Measurements from ENCODE around the gene KRTAP4-11. TPM values are rescaled to one million over a fixed set of nuclear protein-coding genes. Genes with fewer than 3 reads are reported as not detected.
"Not testable (repeated sequence)": the region's sequence is repeated elsewhere in the genome, so short reads cannot be mapped to it uniquely, and the experiment has no call there.

Gene KRTAP4-11
- total RNA-seq, 1 donor from 2014 or later = not detected

DNA sequence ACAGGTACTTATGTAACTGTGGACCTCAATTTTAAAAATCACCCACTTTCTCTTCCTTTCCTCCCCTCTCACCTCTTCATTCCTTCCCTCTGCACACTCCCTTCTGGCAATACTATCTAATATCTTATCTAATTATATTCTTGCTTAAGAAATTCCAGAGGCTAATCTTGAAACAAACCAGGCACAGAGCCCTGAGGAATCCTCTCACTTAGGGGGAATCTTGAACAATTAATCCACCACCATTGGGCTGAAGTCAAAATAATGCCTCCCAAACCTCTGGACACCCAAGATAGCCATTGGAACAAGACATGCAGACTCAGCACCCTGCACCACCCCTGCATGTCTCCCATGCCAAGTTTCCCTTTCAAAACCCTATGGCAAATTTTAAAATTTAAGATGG lies 23.2 kb upstream of the KRTAP4-11 start:
- TF ChIP-seq, protein P1, sequence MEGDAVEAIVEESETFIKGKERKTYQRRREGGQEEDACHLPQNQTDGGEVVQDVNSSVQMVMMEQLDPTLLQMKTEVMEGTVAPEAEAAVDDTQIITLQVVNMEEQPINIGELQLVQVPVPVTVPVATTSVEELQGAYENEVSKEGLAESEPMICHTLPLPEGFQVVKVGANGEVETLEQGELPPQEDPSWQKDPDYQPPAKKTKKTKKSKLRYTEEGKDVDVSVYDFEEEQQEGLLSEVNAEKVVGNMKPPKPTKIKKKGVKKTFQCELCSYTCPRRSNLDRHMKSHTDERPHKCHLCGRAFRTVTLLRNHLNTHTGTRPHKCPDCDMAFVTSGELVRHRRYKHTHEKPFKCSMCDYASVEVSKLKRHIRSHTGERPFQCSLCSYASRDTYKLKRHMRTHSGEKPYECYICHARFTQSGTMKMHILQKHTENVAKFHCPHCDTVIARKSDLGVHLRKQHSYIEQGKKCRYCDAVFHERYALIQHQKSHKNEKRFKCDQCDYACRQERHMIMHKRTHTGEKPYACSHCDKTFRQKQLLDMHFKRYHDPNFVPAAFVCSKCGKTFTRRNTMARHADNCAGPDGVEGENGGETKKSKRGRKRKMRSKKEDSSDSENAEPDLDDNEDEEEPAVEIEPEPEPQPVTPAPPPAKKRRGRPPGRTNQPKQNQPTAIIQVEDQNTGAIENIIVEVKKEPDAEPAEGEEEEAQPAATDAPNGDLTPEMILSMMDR (IDR thresholded peaks at IDR 0.05) = no peak
- H3K4me1 ChIP-seq = no peaks in the 10 kb centered on the region
- H3K36me3 ChIP-seq = no peaks in the 10 kb centered on the region
- H3K9me3 ChIP-seq = peaks cover 11% of the 10 kb centered on the region
- no peak overlapping the region for H3K27ac ChIP-seq
- H3K4me3 ChIP-seq = no peak overlapping the region
- intact Hi-C loops (cut with DNase I) = no loop called here
- no peak for ATAC-seq
- H3K27me3 ChIP-seq = no peaks in the 10 kb centered on the region
- no peak for DNase-seq

GRCh38 chr17:41140360-41141131 lies 22.4 kb upstream of the KRTAP4-11 start, which contains the start of gene KRTAP4-6:
Gene KRTAP4-6, minus strand, starts transcription at chr17:41140544. Its CDS starts 57 bp downstream, at chr17:41140487.
- intact Hi-C loops (cut with DNase I) = no loop called here
- no peak within 1 kb of the TSS for H3K27ac ChIP-seq
- no peaks in the 10 kb centered on the region for H3K4me1 ChIP-seq
- no peaks in the 10 kb centered on the region for H3K27me3 ChIP-seq
- ATAC-seq = no peak
- no peak for DNase-seq
- H3K4me3 ChIP-seq = no peak within 1 kb of the TSS
- TF ChIP-seq, protein P1 (IDR thresholded peaks at IDR 0.05) = no peak
- H3K36me3 ChIP-seq = no peaks in the 10 kb centered on the region
- peaks cover 11% of the 10 kb centered on the region for H3K9me3 ChIP-seq

GRCh38 chr17:41139865-41140264 lies 21.7 kb upstream of the KRTAP4-11 start:
- H3K27me3 ChIP-seq; DNase-seq; intact Hi-C loops (cut with DNase I); ATAC-seq; H3K4me3 ChIP-seq; H3K4me1 ChIP-seq; H3K36me3 ChIP-seq; H3K27ac ChIP-seq: not testable (repeated sequence)
- H3K9me3 ChIP-seq = peaks cover 11% of the 10 kb centered on the region

DNA sequence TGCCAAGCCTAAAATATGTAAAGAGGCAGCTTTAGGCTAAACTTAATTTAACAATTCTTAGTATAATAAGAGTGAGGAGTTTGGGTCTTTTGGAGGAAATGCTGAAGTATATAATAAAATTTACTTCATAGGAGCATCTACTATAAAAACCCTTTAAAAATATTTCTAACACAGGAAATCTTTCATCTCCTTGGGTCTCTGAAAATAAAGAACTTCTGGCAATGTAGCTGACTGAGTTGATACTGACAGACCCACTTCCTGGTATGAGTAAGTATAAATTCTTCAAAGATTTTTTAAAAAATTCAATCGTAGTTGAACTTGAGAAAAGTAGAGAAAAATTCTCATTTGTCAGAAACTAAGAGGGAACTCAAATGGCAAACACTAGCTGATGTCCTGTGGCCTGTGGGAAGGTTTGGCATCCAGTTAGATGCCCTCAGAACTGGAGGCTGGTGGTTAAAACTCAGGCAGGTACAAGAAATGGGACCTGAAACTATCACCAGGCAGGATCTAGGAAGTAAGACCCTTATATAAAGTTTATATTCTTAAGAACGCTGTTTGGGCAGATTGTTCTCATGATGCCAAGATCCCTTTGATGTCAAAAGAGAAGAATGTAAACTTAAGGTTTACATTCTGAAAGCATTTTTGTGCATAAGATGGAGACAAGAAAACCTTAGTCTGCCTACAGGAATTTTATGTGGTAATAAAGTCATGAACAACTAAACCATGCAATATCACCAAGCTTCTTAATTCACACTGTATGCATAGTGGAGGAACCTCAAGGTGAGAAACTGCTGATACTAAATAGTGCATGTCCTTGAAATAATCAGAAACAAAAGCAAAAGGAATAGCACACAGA lies 15.9 kb upstream of the KRTAP4-11 start:
- H3K27ac ChIP-seq = no peak overlapping the region
- DNase-seq = no peak
- H3K27me3 ChIP-seq = no peaks in the 10 kb centered on the region
- H3K36me3 ChIP-seq = no peaks in the 10 kb centered on the region
- no peak for ATAC-seq
- H3K9me3 ChIP-seq = no peaks in the 10 kb centered on the region
- intact Hi-C loops (cut with DNase I) = no loop called here
- H3K4me3 ChIP-seq = no peak overlapping the region
- H3K4me1 ChIP-seq = no peaks in the 10 kb centered on the region
- TF ChIP-seq, protein P1 (IDR thresholded peaks at IDR 0.05) = no peak

- ATAC-seq (no peak), DNase-seq (no peak)
- TF ChIP-seq, protein P1 (IDR thresholded peaks at IDR 0.05) = no peak
- Histone ChIP-seq H3K9me3 (no peaks in the 10 kb centered on the region), H3K27me3 (no peaks in the 10 kb centered on the region), H3K27ac (no peak overlapping the region), H3K4me3 (no peak overlapping the region), H3K36me3 (no peaks in the 10 kb centered on the region), H3K4me1 (no peaks in the 10 kb centered on the region)
- intact Hi-C loops (cut with DNase I) = no loop called here
Measured at GRCh38 chr17:41131979-41132378, 13.8 kb upstream of the KRTAP4-11 start.

DNA sequence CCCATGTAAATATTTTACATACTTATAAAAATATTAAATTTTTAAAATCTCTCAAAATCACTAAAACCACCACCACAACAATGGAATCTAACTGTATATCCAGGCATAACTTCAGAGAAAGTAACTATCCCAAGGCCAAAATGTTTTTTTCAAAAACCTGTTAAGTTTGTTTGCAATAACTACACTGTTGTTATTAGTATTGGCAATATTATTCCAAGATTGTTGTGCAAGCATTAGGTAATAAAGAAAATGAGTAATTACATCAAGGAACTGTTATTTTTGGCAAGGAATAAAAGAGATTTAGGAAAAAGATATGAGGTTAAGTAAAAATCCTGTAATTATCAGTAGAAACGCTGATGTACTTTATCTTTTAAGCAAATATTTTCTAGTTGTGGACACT lies 9.2 kb upstream of the KRTAP4-11 start:
- H3K27ac ChIP-seq = no peak overlapping the region
- H3K27me3 ChIP-seq = no peaks in the 10 kb centered on the region
- H3K9me3 ChIP-seq = no peaks in the 10 kb centered on the region
- H3K4me3 ChIP-seq = no peak overlapping the region
- no peak for DNase-seq
- no peak for ATAC-seq
- intact Hi-C loops (cut with DNase I) = no loop called here
- H3K36me3 ChIP-seq = no peaks in the 10 kb centered on the region
- TF ChIP-seq, protein P1 (IDR thresholded peaks at IDR 0.05) = no peak
- no peaks in the 10 kb centered on the region for H3K4me1 ChIP-seq
